DMS 273 (cell line): Measurements from ENCODE around the gene SCRN3.
"Not testable (repeated sequence)": the region's sequence is repeated elsewhere in the genome, so short reads cannot be mapped to it uniquely, and the experiment has no call there.

Source experiments
- DNase-seq: peaks from one replicate; lab custom pipeline; 2025; ENCODE audit not compliant: unreplicated experiment; lab: John Stamatoyannopoulos, UW

Gene SCRN3, protein sequence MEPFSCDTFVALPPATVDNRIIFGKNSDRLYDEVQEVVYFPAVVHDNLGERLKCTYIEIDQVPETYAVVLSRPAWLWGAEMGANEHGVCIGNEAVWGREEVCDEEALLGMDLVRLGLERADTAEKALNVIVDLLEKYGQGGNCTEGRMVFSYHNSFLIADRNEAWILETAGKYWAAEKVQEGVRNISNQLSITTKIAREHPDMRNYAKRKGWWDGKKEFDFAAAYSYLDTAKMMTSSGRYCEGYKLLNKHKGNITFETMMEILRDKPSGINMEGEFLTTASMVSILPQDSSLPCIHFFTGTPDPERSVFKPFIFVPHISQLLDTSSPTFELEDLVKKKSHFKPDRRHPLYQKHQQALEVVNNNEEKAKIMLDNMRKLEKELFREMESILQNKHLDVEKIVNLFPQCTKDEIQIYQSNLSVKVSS

DNA sequence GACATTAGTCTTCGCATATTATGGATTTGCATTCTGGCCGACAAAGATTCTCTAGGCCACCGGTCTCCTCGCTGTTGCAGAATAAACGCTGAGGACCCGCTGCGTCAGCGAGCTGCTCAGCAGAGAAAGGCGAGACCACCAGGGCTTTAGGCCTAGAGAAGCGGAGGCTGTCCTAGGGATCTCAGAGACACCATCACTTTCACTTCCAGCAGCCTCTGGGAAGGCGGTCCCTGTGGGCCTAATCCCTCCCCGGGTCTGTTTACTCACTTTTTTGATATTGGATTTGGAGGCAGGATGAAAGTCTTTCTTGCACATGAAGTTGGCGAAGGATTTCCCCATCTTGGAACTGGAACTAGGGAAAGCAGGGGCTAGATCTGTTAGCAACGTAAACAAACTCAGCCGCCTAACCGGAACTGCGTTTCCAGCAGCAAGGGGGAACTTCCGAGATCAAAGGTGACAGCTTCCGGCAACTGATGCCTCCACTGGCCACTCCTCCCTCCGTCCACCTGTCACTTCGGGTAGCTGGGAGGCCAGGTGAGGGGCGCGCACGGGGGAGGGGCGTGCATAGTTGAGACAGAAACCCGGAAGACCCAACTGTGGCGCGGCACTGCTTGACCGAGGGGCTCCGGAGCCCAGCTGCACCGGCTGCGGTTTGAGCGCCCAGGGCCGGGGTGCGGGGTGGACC is at the start of gene SCRN3:
Gene SCRN3 (plus strand): TSS at position 447 of the 685 bp plus-strand sequence. CDS start 2,554 bp downstream, outside the sequence.
- peak; percentile 82 for DNase-seq

DNA sequence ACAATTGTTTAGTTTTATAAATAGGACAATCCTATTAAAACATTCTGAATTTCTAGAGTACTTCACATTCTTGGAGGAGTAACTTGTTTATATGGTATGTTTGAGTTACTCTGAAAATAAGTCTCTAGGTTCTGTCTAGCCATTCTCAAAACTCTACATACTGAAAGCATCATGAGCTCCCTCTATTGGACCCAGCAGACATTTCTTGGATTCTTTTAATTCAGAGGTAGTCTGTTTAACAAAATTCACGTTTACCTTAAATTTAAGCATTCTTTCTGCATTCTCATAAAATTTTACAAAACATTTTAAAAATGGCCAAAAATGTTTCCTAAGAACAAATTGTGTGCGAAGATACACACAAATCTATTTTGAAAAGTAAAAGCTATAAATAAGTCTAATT is 45.5 kb upstream of the SCRN3 start:
- DNase-seq = peak; percentile 51

DNA sequence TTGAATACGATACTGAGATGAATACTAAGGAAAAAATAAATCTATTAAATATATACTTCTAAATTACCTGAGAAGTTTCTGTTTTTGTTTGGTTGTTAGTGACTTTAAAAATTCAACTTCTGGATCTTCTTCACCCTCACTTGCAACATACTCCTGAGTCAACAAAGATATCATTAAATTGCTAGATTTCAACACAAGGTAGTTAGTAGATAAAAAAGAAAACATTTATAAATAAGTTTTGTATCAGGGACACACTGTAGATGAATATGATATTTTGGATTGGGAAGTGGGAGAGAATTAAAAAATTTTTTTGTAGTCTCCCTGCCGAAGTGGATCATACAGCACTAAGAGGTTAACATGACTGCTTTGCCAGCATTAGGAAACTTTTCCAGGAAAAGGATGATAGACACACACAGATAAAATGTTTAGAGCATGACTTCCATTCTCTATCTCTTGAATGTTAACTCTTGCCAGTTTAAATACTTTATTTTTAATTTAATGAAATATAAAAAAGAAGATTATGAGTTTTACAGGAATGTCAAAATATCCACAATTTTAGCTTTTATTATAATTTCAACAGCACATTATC is 44.8 kb upstream of the SCRN3 start:
- DNase-seq = no peak

DNA sequence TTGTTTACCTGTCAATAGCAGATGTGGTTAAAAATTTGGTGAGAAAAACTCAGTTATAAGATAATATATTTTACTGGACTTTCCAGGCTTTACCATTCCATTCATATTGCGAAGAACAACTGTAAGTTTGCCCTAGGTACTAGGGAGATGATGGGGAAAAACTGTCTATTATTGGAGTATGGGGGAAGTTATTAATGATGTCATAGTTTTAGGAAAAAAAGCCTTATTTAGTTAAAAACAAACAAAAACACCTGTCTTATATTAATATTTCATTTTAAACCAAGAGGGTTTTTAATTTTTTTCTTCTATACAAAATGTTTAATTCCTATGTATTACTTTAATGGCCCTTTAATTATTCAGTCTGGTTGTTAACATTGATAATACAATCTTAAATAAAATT is 42.5 kb upstream of the SCRN3 start:
- no peak for DNase-seq

DNA sequence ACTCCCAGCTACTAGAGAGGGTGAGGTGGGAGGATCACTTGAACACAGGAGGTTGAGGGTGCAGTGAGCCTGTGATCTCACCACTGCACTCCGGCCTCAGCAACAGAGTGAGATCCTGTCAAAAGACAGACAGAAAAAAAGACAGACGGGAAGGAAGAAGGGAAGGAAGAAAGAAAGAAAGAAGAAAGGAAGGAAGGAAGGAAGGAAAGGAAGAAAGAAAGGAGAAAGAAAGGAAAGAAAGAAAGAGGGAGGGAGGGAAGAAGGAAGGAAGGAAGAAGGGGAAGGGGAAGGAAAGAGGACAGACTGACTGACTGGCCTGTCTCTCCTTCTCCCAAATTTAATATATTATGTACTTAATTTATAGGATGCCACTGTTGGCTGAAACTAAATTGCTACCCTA is 39.2 kb upstream of the SCRN3 start:
- DNase-seq = no peak

DNA sequence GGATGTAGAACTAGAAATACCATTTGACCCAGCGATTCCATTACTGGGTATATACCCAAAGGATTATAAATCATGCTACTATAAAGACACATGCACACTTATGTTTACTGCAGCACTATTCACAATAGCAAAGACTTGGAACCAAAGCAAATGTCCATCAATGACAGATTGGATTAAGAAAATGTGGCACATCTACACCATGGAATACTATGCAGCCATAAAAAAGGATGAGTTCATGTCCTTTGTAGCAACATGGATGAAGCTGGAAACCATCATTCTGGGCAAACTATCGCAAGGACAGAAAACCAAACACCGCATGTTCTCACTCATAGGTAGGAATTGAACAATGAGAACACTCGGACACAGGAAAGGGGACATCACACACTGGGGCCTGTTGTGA is 35.9 kb upstream of the SCRN3 start:
- DNase-seq = not testable (repeated sequence)

DNA sequence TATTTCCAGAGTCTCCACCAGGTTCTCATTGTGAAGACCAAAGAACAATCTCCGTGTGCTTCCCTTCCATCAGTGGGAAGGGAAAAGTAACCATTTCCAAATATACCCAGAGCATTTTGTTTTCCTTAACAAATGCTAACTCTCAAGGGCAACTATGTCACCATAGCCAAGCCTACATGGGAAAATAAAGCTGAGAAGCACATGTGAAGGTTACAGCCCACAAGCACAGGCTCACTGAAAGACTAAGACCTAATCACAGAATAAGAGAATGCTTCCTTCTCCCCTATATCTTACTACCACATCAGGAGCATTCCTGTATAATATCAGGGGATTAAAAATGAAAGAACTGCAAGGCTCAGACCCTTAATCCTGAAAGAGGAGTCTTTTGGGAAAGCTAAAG is 32.6 kb upstream of the SCRN3 start:
- DNase-seq = no peak

DNA sequence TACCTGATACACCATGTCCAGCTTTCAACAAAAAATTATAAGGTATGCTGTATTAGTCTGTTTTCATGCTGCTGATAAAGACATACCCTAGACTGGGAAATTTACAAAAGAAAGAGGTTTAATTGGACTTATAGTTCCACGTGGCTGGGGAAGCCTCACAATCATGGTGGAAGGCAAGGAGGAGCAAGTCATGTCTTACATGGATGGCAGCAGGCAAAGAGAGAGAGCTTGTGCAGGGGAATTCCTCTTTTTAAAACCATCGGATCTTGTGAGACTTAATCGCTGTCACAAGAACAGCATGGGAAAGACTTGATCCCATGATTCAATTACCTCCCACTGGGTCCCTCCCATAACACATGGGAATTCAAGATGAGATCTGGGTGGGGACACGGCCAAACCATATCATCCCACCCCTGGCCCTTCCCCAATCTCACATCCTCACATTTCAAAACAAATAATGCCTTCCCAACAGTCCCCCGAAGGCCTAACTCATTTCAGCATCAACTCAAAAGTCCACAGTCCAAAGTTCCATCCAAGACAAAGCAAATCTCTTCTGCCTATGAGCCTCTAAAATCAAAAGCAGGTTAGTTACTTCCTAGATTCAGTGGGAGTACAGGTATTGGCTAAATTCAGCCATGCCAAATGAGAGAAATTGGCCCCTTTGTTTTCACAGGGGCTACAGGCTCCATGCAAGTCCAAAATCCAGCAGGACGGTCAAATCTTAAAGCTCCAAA is 31.9 kb upstream of the SCRN3 start:
- DNase-seq = not testable (repeated sequence)

DNA sequence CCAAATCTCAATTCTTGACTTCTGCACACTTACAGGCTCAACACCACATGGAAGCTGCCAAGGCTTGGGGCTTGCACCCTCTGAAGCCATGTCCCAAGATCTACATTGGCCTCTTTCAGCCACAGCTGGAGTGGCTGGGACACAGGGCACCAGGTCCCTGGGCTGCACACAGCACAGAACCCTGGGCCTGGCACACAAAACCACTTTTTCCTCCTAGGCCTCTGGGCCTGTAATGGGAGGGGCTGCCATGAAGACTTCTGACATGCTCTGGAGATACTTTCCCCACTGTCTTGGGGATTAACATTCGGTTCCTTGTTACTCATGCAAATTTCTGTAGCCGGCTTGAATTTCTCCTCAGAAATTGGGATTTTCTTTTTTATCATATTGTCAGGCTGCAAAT is 30.9 kb upstream of the SCRN3 start:
- no peak for DNase-seq

DNA sequence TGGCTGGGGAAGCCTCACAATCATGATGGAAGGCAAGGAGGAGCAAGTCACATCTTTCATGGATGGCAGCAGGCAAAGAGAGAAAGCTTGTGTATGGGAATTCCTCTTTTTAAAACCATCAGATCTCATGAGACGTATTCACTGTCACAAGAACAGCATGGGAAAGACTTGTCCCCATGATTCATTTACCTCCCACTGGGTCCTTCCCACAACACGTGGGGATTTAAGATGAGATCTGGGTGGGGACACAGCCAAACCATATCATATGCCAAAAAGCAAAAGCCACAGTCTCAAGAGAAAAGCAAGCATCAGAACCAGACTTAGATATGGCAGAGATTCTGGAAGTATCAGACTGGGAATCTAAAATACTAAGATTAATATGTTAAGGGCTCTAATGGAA is 30.0 kb upstream of the SCRN3 start:
- DNase-seq = no peak

DNA sequence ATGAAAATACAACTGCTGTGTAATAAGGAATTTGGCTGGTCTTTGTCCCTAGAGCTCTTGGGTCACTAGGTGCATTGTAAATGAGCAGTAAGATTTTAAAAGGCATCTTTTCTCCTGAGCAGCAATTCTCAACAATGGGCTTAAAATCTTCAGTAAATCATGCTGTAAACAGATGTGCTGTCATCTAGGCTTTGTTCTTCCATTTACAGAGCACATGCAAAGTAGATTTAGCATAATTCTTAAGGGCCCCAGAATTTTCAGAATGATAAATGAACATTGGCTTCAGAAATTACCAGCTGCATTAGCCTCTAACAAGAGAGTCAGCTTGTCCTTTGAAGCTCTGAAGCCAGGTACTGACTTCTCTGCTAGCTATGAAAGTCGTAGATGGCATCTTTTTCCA is 26.8 kb upstream of the SCRN3 start:
- DNase-seq = no peak

DNA sequence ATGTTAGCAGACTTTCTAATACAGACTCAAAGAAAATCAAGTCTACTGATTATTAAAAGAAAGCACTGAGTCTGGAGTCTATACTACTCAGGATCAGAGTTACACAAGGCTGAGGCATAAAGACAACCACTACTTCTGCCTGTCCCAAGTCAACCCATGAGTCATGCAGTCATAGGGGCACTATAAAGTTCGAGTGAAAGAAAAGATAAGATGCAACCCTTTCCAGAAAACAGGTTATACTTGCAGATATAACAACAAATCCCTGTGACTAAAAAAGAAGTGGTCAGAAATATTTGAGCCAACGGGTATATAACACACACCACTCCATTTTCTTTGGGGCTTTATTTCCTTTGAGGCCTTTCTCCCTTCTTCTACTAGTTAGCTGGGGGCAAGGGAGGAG is 18.6 kb upstream of the SCRN3 start:
- DNase-seq = no peak

DNA sequence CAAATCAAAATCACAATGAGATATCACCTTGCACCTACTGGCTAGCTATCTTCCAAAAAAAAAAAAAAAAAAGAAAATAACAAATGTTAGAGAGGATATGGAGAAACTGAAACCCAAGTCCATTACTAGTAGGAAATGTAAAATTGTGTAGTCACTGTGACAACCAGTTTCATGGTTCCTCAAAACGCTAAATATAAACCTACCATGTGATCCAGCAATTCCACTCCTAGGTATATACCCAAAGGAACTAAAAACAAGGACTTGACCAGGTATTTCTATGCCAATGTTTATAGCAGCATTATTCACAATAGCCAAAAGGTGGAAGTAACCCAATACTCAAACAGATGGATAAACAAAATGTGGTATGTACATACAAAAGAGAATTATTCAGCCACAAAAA is 11.7 kb upstream of the SCRN3 start:
- no peak for DNase-seq

DNA sequence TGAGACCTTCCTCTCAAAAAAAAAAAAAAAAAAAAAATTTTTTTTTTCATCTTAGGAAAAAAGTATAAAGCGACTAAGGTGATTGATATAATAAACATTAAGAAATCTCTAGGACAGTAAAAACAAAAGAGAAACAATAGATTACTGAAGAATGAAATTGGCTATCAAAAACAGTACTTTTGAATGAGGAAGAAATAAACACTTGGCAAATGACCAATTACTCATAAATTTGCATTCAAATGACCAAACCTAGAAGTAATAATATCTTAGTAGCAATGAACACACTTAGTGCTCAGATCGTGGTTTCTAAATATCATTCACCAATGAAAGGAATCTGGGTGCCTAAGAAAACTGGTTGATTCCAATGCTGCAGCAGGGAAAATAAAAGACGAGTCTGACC is 10.3 kb upstream of the SCRN3 start:
- no peak for DNase-seq

DNA sequence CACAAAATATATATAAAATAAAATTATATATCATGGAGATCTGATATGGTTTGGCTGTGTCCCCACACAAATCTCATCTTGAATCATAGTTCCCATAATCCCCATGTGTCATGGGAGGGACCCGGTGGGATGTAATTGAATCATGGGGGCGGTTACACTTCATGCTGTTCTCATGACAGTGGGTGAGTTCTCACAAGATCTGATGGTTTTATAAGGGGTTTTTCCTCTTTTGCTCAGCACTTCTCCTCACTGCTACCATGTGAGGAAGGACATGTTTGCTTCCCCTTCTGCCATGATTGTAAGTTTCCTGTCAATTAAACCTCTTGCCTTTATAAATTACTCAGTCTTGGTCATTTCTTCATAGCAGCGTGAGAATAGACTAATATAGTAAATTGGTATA is 6.8 kb upstream of the SCRN3 start:
- DNase-seq = not testable (repeated sequence)

DNA sequence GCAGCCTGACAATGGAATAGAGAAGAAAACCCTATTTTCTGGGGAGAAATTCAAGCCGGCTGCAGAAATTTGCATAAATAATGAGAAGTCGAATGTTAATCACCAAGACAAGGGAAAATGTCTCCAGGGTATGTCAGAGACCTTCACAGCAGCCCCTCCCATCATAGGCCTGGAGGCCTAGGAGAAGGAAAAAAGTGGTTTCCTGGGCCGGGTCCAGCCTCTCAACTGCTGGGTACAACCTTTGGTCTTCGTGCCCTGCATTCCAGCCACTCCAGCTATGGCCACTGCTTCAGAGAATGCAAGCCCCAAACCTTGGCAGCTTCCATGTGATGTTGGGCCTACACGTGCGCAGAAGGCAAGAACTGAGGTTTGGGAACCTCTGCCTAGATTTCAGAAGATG is 6.0 kb upstream of the SCRN3 start:
- no peak for DNase-seq

DNA sequence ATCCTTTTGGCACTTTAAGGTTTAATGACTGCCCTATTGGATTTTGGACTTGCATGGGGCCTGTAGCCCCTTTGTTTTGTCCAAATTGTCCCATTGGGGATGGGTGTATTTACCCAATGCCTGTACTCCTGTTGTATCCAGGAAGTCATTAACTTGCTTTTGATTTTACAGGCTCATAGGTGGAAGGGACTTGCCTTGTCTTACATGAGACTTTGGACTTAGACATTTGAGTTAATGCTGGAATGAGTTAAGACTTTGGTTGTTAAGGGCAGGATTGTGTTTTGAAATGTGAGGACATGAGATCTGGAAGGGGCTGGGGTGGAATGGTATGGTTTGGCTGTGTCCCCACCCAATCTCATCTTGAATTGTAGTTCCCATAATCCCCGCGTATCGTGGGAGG is 5.2 kb upstream of the SCRN3 start:
- not testable (repeated sequence) for DNase-seq

DNA sequence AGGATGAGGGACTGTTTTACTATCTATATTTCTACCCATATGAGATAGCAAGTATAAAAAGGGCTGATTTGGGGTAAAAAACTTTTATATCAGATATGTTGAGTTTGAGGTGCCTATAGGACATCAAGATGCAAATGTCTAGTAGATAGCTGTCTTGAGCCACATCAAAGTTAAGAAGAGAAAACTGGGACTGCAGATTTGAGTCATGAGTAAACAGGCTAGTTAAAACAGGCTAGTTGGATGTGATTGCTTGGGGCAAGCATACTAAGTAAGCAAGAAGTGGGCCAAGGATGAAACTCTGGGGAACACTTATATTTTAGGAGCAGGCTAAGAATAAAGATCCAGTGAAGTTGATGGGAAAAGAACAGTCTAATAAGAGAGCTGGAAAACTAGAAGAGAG is 2.8 kb upstream of the SCRN3 start:
- DNase-seq = no peak

DNA sequence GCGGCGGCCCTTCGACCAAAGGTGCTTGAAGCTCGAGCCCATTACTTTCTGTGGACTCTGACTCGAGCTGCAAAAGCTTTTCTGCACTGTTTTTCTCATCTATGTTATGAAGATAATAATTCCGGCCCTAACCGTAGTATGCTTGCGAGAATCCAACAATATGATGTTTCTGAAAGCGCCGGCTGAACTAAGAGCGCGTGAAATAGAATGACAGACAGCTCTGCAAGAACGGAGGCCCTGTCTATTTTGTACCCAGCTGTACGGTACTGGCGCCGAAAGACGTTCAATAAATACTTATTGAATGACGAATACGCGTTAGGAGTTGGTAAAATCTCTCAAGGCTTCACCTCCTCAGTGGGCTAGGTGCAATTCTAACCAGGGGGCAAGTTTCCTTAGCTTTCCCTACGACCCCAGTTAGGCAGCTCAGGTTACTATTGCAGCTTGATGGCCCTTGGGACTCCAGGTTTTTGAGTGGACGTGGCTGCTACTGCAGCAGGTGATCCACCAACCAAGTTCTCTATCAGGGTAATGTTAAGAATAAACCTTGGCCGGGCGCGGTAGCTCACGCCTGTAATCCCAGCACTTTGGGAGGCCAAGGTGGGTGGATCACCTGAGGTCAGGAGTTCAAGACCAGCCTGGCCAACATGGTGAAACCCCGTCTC is 570 bp downstream of the SCRN3 start:
- DNase-seq = peak; percentile 51

DNA sequence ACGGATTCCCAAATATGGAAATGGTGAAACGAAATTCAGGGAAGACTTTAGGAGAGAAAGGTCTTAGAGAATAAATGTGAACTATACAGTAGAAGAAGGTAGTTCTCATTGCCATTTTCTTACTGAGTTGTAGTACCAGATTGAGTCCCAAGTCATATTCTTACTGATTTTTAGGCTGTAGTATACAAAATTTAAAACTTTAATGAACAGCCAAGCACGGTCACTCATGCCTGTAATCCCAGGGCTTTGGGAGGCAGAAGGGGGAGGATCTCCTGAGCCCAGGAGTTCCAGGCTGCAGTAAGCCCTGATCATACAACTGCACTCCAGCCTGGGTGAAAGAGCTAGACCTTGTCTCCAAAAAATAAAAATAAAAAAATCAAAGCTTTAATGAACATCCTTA is 2.2 kb downstream of the SCRN3 start:
- no peak for DNase-seq

DNA sequence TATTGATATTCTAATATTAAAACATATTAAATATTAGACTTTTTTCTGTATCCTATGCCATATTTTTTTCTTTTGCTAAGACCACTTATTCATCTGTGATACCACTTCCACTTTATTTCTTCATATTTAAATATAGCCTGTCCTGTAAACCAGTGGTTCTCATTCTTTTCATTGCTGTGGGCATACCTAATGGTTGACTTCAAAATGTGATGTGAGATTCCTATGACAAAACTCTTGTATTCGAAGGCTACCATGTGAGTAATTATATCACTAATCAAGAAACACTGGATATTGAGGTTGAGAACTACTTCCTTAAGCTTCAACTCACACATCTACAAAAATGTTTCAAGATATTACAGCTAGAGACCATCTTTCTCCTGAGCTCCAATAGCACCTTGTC is 3.6 kb downstream of the SCRN3 start:
- no peak for DNase-seq
